GM12878 (cell line): ENCODE data around the gene ATAD2B. TPM values are rescaled to one million over a fixed set of nuclear protein-coding genes. Genes with fewer than 3 reads are reported as not detected.

Source experiments
- ATAC-seq: fragments of 200-7000 bp; cut with Tn5 transposase; 3 replicates; pipeline ENCODE4 v1.9.1; 2020; ENCODE audit warnings: mild to moderate bottlenecking, moderate library complexity
- BruUV-seq: library from RNA; stranded (reverse); fragments of 400-500 nt; replicated peaks from 2 replicates; lab custom pipeline; 2021; lab: Mats Ljungman, UMichigan
- CTCF ChIA-PET: fragments of 300-600 bp; sonication (Branson Sonifier 250); formaldehyde crosslinking; extraction: SDS; loops from one replicate; lab custom pipeline; 2021; ENCODE audit warnings: inconsistent platforms; lab: Yijun Ruan, JAX
- POLR2A ChIA-PET: fragments of 350-600 bp; formaldehyde crosslinking; extraction: SDS; loops from one replicate; lab custom pipeline; 2021; ENCODE audit warnings: inconsistent platforms; lab: Charles Lee
- RAD21 ChIA-PET: fragments of 300-600 bp; sonication (Branson Sonifier 250); formaldehyde crosslinking; loops from one replicate; lab custom pipeline; 2023; ENCODE audit warnings: antibody characterized with exemption; ENCODE audit not compliant: unreplicated experiment; lab: Charles Lee
- SMC1A ChIA-PET: fragments of 300-600 bp; sonication (Branson Sonifier 250); formaldehyde crosslinking; loops from one replicate; lab custom pipeline; 2023; ENCODE audit not compliant: unreplicated experiment, uncharacterized antibody; lab: Charles Lee
- DNase-seq: peaks from one replicate; pipeline ENCODE4 v3.0.0-alpha.2; 2011; ENCODE audit warnings: low read depth, low spot score
- FAIRE-seq: peaks from 3 replicates; lab custom pipeline; 2011; peaks lifted over from hg19 to GRCh38; lab: Jason Lieb, UNC
- H2AFZ ChIP-seq: 2 replicates; pipeline ENCODE4 v1.6.0; 2011; ENCODE audit warnings: low read depth, low read length, control low read depth; ENCODE audit not compliant: control insufficient read depth
- H3K27ac ChIP-seq: 2 replicates; pipeline ENCODE4 v1.5.1; 2011; ENCODE audit warnings: control low read depth; ENCODE audit not compliant: control insufficient read depth, insufficient read depth
- H3K27me3 ChIP-seq, 2 experiments: replicated peaks in 1 of 2; 2 replicates each; pipeline versions ENCODE4 v1.6.0 to v1.6.1; 2011; ENCODE audit warnings: low read length in 1 of 2; ENCODE audit not compliant: control insufficient read depth in 2 of 2, insufficient read depth in 2 of 2
- H3K36me3 ChIP-seq, 2 experiments: 2 replicates each; pipeline ENCODE4 v1.5.1; 2011; ENCODE audit warnings: low read length in 1 of 2; ENCODE audit not compliant: control insufficient read depth in 2 of 2, insufficient read depth in 2 of 2
- H3K4me1 ChIP-seq: 2 replicates; pipeline ENCODE4 v1.6.1; 2011; ENCODE audit warnings: mild to moderate bottlenecking, low read length, moderate library complexity, mixed read lengths; ENCODE audit not compliant: control insufficient read depth, insufficient read depth
- H3K4me2 ChIP-seq: 2 replicates; pipeline ENCODE4 v1.6.0; 2011; ENCODE audit warnings: control low read depth; ENCODE audit not compliant: control insufficient read depth, insufficient read depth
- H3K4me3 ChIP-seq: fragments of 200-600 bp; sonication (generic); 2 replicates; pipeline ENCODE4 v1.5.1; 2016
- H3K79me2 ChIP-seq: 2 replicates; pipeline ENCODE4 v1.6.0; 2011; ENCODE audit warnings: low read length; ENCODE audit not compliant: control insufficient read depth, insufficient read depth
- H3K9ac ChIP-seq: 2 replicates; pipeline ENCODE4 v1.8.0; 2011; ENCODE audit warnings: low read length, control low read depth, mixed read lengths; ENCODE audit not compliant: control insufficient read depth, insufficient read depth
- H3K9me3 ChIP-seq: replicated peaks from 3 replicates; pipeline ENCODE4 v1.5.1; 2011; ENCODE audit warnings: mild to moderate bottlenecking, low read length; ENCODE audit not compliant: control insufficient read depth, insufficient read depth
- H4K20me1 ChIP-seq: 2 replicates; pipeline ENCODE4 v1.6.0; 2011; ENCODE audit not compliant: control insufficient read depth, insufficient read depth
- CHD1 ChIP-seq: IDR thresholded peaks from 2 replicates; pipeline ENCODE4 v1.6.1; 2012; ENCODE audit warnings: low read depth, low read length, improper control_type of control experiment
- EZH2 ChIP-seq: IDR thresholded peaks from 2 replicates; pipeline ENCODE4 v1.6.1; 2012; ENCODE audit warnings: low read depth, mild to moderate bottlenecking, control low read depth, inconsistent platforms, low read length, borderline replicate concordance; ENCODE audit not compliant: control insufficient read depth
- FOS ChIP-seq: IDR thresholded peaks from 3 replicates; pipeline ENCODE4 v1.6.1; 2011; ENCODE audit warnings: borderline replicate concordance; ENCODE audit not compliant: insufficient read length; ENCODE audit errors: extremely low read depth
- GABPA ChIP-seq: IDR thresholded peaks from 2 replicates; pipeline ENCODE4 v1.6.1; 2014; ENCODE audit warnings: antibody characterized with exemption, low read depth, mild to moderate bottlenecking, inconsistent platforms
- IKZF1 ChIP-seq: fragments of 450-650 bp; conservative IDR thresholded peaks from 2 replicates; pipeline ENCODE4 v1.6.1; 2017; ENCODE audit warnings: antibody characterized with exemption, mild to moderate bottlenecking
- POLR2AphosphoS5 ChIP-seq: IDR thresholded peaks from 2 replicates; pipeline ENCODE4 v1.6.1; 2011; ENCODE audit warnings: mild to moderate bottlenecking, low read length, inconsistent platforms
- RELA ChIP-seq: fragments of 450-650 bp; IDR thresholded peaks from 2 replicates; pipeline ENCODE4 v1.8.0; 2014; ENCODE audit warnings: borderline replicate concordance; ENCODE audit not compliant: partially characterized antibody
- SREBF2 ChIP-seq: IDR thresholded peaks from 2 replicates; pipeline ENCODE4 v1.6.1; 2012; ENCODE audit warnings: mild to moderate bottlenecking, low read length
- WGBS: methylation state at CpG from one replicate; pipeline ENCODE4 v1.1.6; 2016; ENCODE audit warnings: low lambda C conversion rate; ENCODE audit not compliant: insufficient replicate concordance, insufficient coverage; ENCODE audit errors: missing lambda C conversion rate; 5-methylcytosine and 5-hydroxymethylcytosine counted together
- in situ Hi-C: fragments of 300-500 bp; cut with MboI; formaldehyde crosslinking; loops from 9 replicates; pipeline ENCODE4 v1.14.3; 2018; ENCODE audit warnings: mixed read lengths
- intact Hi-C: fragments of 100-400 bp; cut with micrococcal nuclease; formaldehyde crosslinking; loops from one replicate; pipeline ENCODE4 v1.14.2; 2022; ENCODE audit not compliant: unreplicated experiment
- polyA plus RNA-seq, 11 experiments: library from polyadenylated mRNA; depleted of rRNA in 4 of 11; unstranded in 6 of 11; stranded (reverse) in 5 of 11; fragments of >200 nt; fragmentation: Nextera tagmentation in 4 of 11; fragmentation: Illumina TruSeq in 1 of 11; extraction: Ambion mirVana in 4 of 11; extraction: Trizol in 1 of 11; gene quantifications; 1 replicate in 1 of 11; 2 replicates in 10 of 11; pipeline versions ENCODE4 v1.2.1 to v1.2.3, GENCODE V29; 2011 to 2016; ENCODE audit warnings: inconsistent platforms in 2 of 11, missing spikeins in 2 of 11, low read depth in 1 of 11
- total RNA-seq, 4 experiments: library from RNA; depleted of rRNA in 3 of 4; stranded (reverse); fragments of >200 nt in 3 of 4; fragmentation: Illumina TruSeq in 1 of 4; extraction: Trizol in 1 of 4; gene quantifications; 2 replicates each; pipeline versions ENCODE4 v1.2.1 to v1.2.3, GENCODE V29; 2013 to 2021
- TF ChIP-seq, protein P1 (sequence below): IDR thresholded peaks from 2 replicates; pipeline ENCODE4 v1.6.1; 2012; ENCODE audit warnings: improper control_type of control experiment, low read depth, low read length; ENCODE audit not compliant: insufficient replicate concordance
- TF ChIP-seq, protein P2 (sequence below): IDR thresholded peaks from 2 replicates; pipeline ENCODE4 v1.6.1; 2011; ENCODE audit warnings: borderline replicate concordance, low read depth, mild to moderate bottlenecking, moderate library complexity, low read length; ENCODE audit not compliant: insufficient read depth, poor library complexity, severe bottlenecking
- TF ChIP-seq, protein P3 (sequence below): IDR thresholded peaks from 2 replicates; pipeline ENCODE4 v1.6.1; 2012; ENCODE audit warnings: low read depth, low read length, improper control_type of control experiment
- TF ChIP-seq, protein P4 (sequence below): IDR thresholded peaks from 2 replicates; pipeline ENCODE4 v1.6.1; 2012; ENCODE audit warnings: mild to moderate bottlenecking, low read depth, low read length

ATAD2B gene
- total and polyA plus RNA-seq, 10 of the 15 experiments (the other 5 are each of a cell fraction or from before 2014, with no cell fraction given): 3.6 to 29.9 (median 16.8) TPM

DNA sequence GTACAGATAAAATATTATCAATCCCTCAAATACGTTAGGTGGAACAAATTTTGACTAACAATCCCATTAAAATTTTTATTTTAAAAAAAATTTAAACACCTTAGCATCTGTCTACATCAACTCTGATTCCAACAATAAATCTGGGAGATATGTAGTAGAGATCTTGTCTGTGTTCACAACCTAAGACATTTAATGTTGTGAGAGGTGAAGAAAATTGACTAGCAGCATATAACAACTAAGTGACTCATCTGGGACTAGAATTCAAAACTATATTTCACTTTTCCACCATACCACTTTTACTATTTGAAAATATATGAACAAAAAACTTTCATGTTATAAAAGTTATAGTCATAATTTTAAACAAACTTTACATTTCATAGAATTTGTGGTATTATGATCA, 97.9 kb downstream of the ATAD2B start:
- ChIA-PET SMC1A (interaction anchor here (2.3 kb wide), 1 partner anchor 20 kb away, joined by 8 read pairs; no protein-coding TSS in a partner anchor), POLR2A (no interaction called here), CTCF (interaction anchor here (0.9 to 6.8 kb wide), 2 partner anchors 21 to 254 kb away, joined by 3 to 105 read pairs; partner anchors contain the start of gene TP53I3), RAD21 (interaction anchor here (1.1 to 6.1 kb wide), 4 partner anchors 8 to 98 kb away, joined by 4 to 111 read pairs (median 5); partner anchors contain the start of gene ATAD2B)
- intact Hi-C loops (no loop called here), in situ Hi-C loops (loop anchor here (5.0 kb wide), 1 partner anchor 258 kb away; no protein-coding TSS in a partner anchor)
- DNase-seq (no peak), FAIRE-seq (no peak), ATAC-seq (no peak)
- Histone ChIP-seq H3K4me2 (no peak overlapping the region), H3K27me3 (no peaks in the 10 kb centered on the region), H3K79me2 (no peaks in the 10 kb centered on the region; the same call in 1 of the 2 replicates), H3K36me3 (peaks cover 0 to 10% of the 10 kb centered on the region in 2 experiments; a peak in 2 of 4 replicates), H3K9me3 (no peaks in the 10 kb centered on the region), H3K4me3 (no peak overlapping the region), H3K27ac (no peak overlapping the region), H3K4me1 (peaks cover 14% of the 10 kb centered on the region), H3K9ac (no peak overlapping the region), H2AFZ (no peak overlapping the region), H4K20me1 (no peaks in the 10 kb centered on the region)
- 100% methylated on average over 1 of the region's 1 CpG for WGBS
- BruUV-seq: no TSS peak
- TF ChIP-seq GABPA (no peak), RELA (no peak), SREBF2 (no peak), POLR2AphosphoS5 (no peak), CHD1 (no peak), IKZF1 (no peak), EZH2 (no peak), FOS (no peak)
- TF ChIP-seq, protein P1, sequence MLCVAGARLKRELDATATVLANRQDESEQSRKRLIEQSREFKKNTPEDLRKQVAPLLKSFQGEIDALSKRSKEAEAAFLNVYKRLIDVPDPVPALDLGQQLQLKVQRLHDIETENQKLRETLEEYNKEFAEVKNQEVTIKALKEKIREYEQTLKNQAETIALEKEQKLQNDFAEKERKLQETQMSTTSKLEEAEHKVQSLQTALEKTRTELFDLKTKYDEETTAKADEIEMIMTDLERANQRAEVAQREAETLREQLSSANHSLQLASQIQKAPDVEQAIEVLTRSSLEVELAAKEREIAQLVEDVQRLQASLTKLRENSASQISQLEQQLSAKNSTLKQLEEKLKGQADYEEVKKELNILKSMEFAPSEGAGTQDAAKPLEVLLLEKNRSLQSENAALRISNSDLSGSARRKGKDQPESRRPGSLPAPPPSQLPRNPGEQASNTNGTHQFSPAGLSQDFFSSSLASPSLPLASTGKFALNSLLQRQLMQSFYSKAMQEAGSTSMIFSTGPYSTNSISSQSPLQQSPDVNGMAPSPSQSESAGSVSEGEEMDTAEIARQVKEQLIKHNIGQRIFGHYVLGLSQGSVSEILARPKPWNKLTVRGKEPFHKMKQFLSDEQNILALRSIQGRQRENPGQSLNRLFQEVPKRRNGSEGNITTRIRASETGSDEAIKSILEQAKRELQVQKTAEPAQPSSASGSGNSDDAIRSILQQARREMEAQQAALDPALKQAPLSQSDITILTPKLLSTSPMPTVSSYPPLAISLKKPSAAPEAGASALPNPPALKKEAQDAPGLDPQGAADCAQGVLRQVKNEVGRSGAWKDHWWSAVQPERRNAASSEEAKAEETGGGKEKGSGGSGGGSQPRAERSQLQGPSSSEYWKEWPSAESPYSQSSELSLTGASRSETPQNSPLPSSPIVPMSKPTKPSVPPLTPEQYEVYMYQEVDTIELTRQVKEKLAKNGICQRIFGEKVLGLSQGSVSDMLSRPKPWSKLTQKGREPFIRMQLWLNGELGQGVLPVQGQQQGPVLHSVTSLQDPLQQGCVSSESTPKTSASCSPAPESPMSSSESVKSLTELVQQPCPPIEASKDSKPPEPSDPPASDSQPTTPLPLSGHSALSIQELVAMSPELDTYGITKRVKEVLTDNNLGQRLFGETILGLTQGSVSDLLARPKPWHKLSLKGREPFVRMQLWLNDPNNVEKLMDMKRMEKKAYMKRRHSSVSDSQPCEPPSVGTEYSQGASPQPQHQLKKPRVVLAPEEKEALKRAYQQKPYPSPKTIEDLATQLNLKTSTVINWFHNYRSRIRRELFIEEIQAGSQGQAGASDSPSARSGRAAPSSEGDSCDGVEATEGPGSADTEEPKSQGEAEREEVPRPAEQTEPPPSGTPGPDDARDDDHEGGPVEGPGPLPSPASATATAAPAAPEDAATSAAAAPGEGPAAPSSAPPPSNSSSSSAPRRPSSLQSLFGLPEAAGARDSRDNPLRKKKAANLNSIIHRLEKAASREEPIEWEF: no peak
- TF ChIP-seq, protein P2, sequence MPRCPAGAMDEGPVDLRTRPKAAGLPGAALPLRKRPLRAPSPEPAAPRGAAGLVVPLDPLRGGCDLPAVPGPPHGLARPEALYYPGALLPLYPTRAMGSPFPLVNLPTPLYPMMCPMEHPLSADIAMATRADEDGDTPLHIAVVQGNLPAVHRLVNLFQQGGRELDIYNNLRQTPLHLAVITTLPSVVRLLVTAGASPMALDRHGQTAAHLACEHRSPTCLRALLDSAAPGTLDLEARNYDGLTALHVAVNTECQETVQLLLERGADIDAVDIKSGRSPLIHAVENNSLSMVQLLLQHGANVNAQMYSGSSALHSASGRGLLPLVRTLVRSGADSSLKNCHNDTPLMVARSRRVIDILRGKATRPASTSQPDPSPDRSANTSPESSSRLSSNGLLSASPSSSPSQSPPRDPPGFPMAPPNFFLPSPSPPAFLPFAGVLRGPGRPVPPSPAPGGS: no peak
- TF ChIP-seq, protein P3, sequence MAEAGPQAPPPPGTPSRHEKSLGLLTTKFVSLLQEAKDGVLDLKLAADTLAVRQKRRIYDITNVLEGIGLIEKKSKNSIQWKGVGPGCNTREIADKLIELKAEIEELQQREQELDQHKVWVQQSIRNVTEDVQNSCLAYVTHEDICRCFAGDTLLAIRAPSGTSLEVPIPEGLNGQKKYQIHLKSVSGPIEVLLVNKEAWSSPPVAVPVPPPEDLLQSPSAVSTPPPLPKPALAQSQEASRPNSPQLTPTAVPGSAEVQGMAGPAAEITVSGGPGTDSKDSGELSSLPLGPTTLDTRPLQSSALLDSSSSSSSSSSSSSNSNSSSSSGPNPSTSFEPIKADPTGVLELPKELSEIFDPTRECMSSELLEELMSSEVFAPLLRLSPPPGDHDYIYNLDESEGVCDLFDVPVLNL: no peak
- TF ChIP-seq, protein P4, sequence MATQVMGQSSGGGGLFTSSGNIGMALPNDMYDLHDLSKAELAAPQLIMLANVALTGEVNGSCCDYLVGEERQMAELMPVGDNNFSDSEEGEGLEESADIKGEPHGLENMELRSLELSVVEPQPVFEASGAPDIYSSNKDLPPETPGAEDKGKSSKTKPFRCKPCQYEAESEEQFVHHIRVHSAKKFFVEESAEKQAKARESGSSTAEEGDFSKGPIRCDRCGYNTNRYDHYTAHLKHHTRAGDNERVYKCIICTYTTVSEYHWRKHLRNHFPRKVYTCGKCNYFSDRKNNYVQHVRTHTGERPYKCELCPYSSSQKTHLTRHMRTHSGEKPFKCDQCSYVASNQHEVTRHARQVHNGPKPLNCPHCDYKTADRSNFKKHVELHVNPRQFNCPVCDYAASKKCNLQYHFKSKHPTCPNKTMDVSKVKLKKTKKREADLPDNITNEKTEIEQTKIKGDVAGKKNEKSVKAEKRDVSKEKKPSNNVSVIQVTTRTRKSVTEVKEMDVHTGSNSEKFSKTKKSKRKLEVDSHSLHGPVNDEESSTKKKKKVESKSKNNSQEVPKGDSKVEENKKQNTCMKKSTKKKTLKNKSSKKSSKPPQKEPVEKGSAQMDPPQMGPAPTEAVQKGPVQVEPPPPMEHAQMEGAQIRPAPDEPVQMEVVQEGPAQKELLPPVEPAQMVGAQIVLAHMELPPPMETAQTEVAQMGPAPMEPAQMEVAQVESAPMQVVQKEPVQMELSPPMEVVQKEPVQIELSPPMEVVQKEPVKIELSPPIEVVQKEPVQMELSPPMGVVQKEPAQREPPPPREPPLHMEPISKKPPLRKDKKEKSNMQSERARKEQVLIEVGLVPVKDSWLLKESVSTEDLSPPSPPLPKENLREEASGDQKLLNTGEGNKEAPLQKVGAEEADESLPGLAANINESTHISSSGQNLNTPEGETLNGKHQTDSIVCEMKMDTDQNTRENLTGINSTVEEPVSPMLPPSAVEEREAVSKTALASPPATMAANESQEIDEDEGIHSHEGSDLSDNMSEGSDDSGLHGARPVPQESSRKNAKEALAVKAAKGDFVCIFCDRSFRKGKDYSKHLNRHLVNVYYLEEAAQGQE: no peak
